Measurements from ENCODE around the gene GRID2. TPM values are rescaled to one million over a fixed set of nuclear protein-coding genes. Genes with fewer than 3 reads are reported as not detected.

The GRID2 gene
- total and polyA plus RNA-seq, 10 of the 15 experiments (the other 5 are each of a cell fraction or from before 2014, with no cell fraction given): not detected

GRCh38 chr4:93780080-93780479 is 1476.3 kb downstream of the GRID2 start:
- H3K4me2 ChIP-seq (ENCODE audit: control insufficient read depth, insufficient read depth): no peak overlapping the region
- no peaks in the 10 kb centered on the region for H3K27me3 ChIP-seq (replicated peaks in 1 of 2; ENCODE audit: control insufficient read depth in 2 of 2, insufficient read depth in 2 of 2, low read length in 1 of 2)
- H3K79me2 ChIP-seq (ENCODE audit: control insufficient read depth, insufficient read depth, low read length): no peaks in the 10 kb centered on the region
- no peaks in the 10 kb centered on the region for H4K20me1 ChIP-seq (ENCODE audit: control insufficient read depth, insufficient read depth)
- RAD21 ChIA-PET (ENCODE audit: unreplicated experiment): no interaction called here
- no peaks in the 10 kb centered on the region for H3K9me3 ChIP-seq (replicated peaks; ENCODE audit: control insufficient read depth, insufficient read depth, low read length)
- DNase-seq (ENCODE audit: low read depth, low spot score) (no peak), ATAC-seq (no peak), FAIRE-seq (no peak)
- in situ Hi-C loops (cut with MboI): loop anchor here (25.0 kb wide), 1 partner anchor 357 kb away; no protein-coding TSS in a partner anchor
- H3K4me3 ChIP-seq: no peak overlapping the region
- intact Hi-C loops (cut with micrococcal nuclease; ENCODE audit: unreplicated experiment): no loop called here
- no TSS peak for BruUV-seq (replicated peaks)
- H3K9ac ChIP-seq (ENCODE audit: control insufficient read depth, insufficient read depth, low read length): no peak overlapping the region
- H2AFZ ChIP-seq (ENCODE audit: control insufficient read depth, low read depth, low read length): no peak overlapping the region
- POLR2A ChIA-PET: no interaction called here
- 46% methylated on average over 5 of the region's 5 CpGs for WGBS (ENCODE audit: insufficient coverage, insufficient replicate concordance, low lambda C conversion rate, missing lambda C conversion rate)
- H3K4me1 ChIP-seq (ENCODE audit: control insufficient read depth, insufficient read depth, low read length): no peaks in the 10 kb centered on the region
- CTCF ChIA-PET: no interaction called here
- H3K27ac ChIP-seq (ENCODE audit: control insufficient read depth, insufficient read depth): no peak overlapping the region
- TF ChIP-seq USF2 (IDR thresholded peaks at IDR 0.05; ENCODE audit: borderline replicate concordance, low read depth, low read length): no peak
- SMC1A ChIA-PET (ENCODE audit: uncharacterized antibody, unreplicated experiment): no interaction called here
- no peaks in the 10 kb centered on the region for H3K36me3 ChIP-seq (ENCODE audit: control insufficient read depth in 2 of 2, insufficient read depth in 2 of 2, low read length in 1 of 2)

GRCh38 chr4:93781198-93781597 is 1477.4 kb downstream of the GRID2 start:
- H3K4me3 ChIP-seq: no peak overlapping the region
- no peak for ATAC-seq
- H3K36me3 ChIP-seq (ENCODE audit: control insufficient read depth in 2 of 2, insufficient read depth in 2 of 2, low read length in 1 of 2): no peaks in the 10 kb centered on the region
- no peak overlapping the region for H3K4me2 ChIP-seq (ENCODE audit: control insufficient read depth, insufficient read depth)
- intact Hi-C loops (cut with micrococcal nuclease; ENCODE audit: unreplicated experiment) (no loop called here), in situ Hi-C loops (cut with MboI) (loop anchor here (25.0 kb wide), 1 partner anchor 356 kb away; no protein-coding TSS in a partner anchor)
- ChIA-PET RAD21 (ENCODE audit: unreplicated experiment) (no interaction called here), POLR2A (no interaction called here), SMC1A (ENCODE audit: uncharacterized antibody, unreplicated experiment) (no interaction called here), CTCF (no interaction called here)
- H3K9me3 ChIP-seq (replicated peaks; ENCODE audit: control insufficient read depth, insufficient read depth, low read length): no peaks in the 10 kb centered on the region
- H3K79me2 ChIP-seq (ENCODE audit: control insufficient read depth, insufficient read depth, low read length): no peaks in the 10 kb centered on the region
- 40% methylated on average over 9 of the region's 9 CpGs for WGBS (ENCODE audit: insufficient coverage, insufficient replicate concordance, low lambda C conversion rate, missing lambda C conversion rate)
- no TSS peak for BruUV-seq (replicated peaks)
- no peaks in the 10 kb centered on the region for H3K27me3 ChIP-seq (replicated peaks in 1 of 2; ENCODE audit: control insufficient read depth in 2 of 2, insufficient read depth in 2 of 2, low read length in 1 of 2)
- H2AFZ ChIP-seq (ENCODE audit: control insufficient read depth, low read depth, low read length): no peak overlapping the region
- H3K4me1 ChIP-seq (ENCODE audit: control insufficient read depth, insufficient read depth, low read length): no peaks in the 10 kb centered on the region
- no peak for DNase-seq (ENCODE audit: low read depth, low spot score)
- no peak for FAIRE-seq
- H3K9ac ChIP-seq (ENCODE audit: control insufficient read depth, insufficient read depth, low read length): no peak overlapping the region
- H4K20me1 ChIP-seq (ENCODE audit: control insufficient read depth, insufficient read depth): no peaks in the 10 kb centered on the region
- no peak for TF ChIP-seq NRF1 (conservative IDR thresholded peaks at IDR 0.05; ENCODE audit: low read depth, low read length)
- no peak for TF ChIP-seq MTA2 (IDR thresholded peaks at IDR 0.05; ENCODE audit: low read depth)
- no peak for TF ChIP-seq BHLHE40 (IDR thresholded peaks at IDR 0.05; ENCODE audit: borderline replicate concordance in 1 of 2, low read depth in 2 of 2, low read length in 1 of 2)
- no peak overlapping the region for H3K27ac ChIP-seq (ENCODE audit: control insufficient read depth, insufficient read depth)

All from GM12878 (cell line).